K562 (cell line): ENCODE results near the gene RBFOX2. TPM values are rescaled to one million over a fixed set of nuclear protein-coding genes. Genes with fewer than 3 reads are reported as not detected.

Source experiments
- FIP1L1 ChIP-seq: fragments of 200-400 bp; formaldehyde crosslinking; IDR thresholded peaks from 2 replicates; pipeline ENCODE4 v1.6.1; 2018; ENCODE audit warnings: mild to moderate bottlenecking, low read depth, low read length; ENCODE audit not compliant: poor library complexity, severe bottlenecking
- MTA3 ChIP-seq: fragments of 450-650 bp; formaldehyde crosslinking; IDR thresholded peaks from 2 replicates; pipeline ENCODE4 v1.6.1; 2017; ENCODE audit warnings: mild to moderate bottlenecking, borderline replicate concordance
- MXD1 ChIP-seq: fragments of 250-450 bp; sonication (Bioruptor Pico); IDR thresholded peaks from 2 replicates; pipeline ENCODE4 v1.8.0; 2021; ENCODE audit warnings: borderline replicate concordance, mild to moderate bottlenecking, moderate library complexity; ENCODE audit not compliant: poor library complexity, severe bottlenecking
- NCOR1 ChIP-seq: fragments of 450-650 bp; IDR thresholded peaks from 2 replicates; pipeline ENCODE4 v1.6.1; 2016; ENCODE audit warnings: mild to moderate bottlenecking, moderate library complexity
- POU5F1 ChIP-seq: fragments of 150-350 bp; IDR thresholded peaks from 2 replicates; pipeline ENCODE4 v1.6.1; 2014; ENCODE audit warnings: borderline replicate concordance, low read length, low read depth, mild to moderate bottlenecking; ENCODE audit not compliant: partially characterized antibody
- PRDM10 ChIP-seq: fragments of 450-650 bp; IDR thresholded peaks from 2 replicates; pipeline ENCODE4 v1.6.1; 2018; ENCODE audit not compliant: partially characterized antibody
- PURB ChIP-seq: sonication (generic); formaldehyde crosslinking; IDR thresholded peaks from 2 replicates; pipeline ENCODE4 v1.9.0; 2021; ENCODE audit warnings: low read depth, mild to moderate bottlenecking, missing genetic modification reagents
- SIX5 ChIP-seq, 2 experiments: IDR thresholded peaks; 2 replicates each; pipeline ENCODE4 v1.6.1; 2011; ENCODE audit warnings: low read length in 2 of 2, borderline replicate concordance in 1 of 2, low read depth in 1 of 2, mild to moderate bottlenecking in 1 of 2, moderate library complexity in 1 of 2; ENCODE audit not compliant: insufficient read depth in 1 of 2
- SMARCA5 ChIP-seq: fragments of 450-650 bp; IDR thresholded peaks from 2 replicates; pipeline ENCODE4 v1.6.1; 2016
- SREBF2 ChIP-seq: sonication (generic); formaldehyde crosslinking; IDR thresholded peaks from 2 replicates; pipeline ENCODE4 v1.4.0; 2020; ENCODE audit warnings: mild to moderate bottlenecking, missing genetic modification reagents
- ZNF253 ChIP-seq: fragments of 250-450 bp; sonication (Bioruptor Pico); conservative IDR thresholded peaks from 2 replicates; pipeline ENCODE4 v1.6.1; 2021; ENCODE audit warnings: mild to moderate bottlenecking
- ZNF324 ChIP-seq: fragments of 250-450 bp; sonication (Bioruptor Pico); IDR thresholded peaks from 2 replicates; pipeline ENCODE4 v1.4.0; 2020; ENCODE audit warnings: mild to moderate bottlenecking
- polyA plus RNA-seq, 8 experiments: library from polyadenylated mRNA; depleted of rRNA in 4 of 8; stranded (reverse) in 5 of 8; unstranded in 3 of 8; fragments of >200 nt; fragmentation: Nextera tagmentation in 2 of 8; fragmentation: Illumina TruSeq in 1 of 8; extraction: Ambion mirVana in 2 of 8; extraction: Trizol in 1 of 8; gene quantifications; 2 replicates each; pipeline versions ENCODE4 v1.2.1 to v1.2.3, GENCODE V29; 2011 to 2014; ENCODE audit warnings: inconsistent platforms in 1 of 8, missing spikeins in 1 of 8
- total RNA-seq, 7 experiments: library from RNA; depleted of rRNA in 6 of 7; stranded (reverse); fragments of >200 nt in 6 of 7; fragmentation: Illumina TruSeq in 2 of 7; extraction: Trizol in 2 of 7; gene quantifications; 2 replicates each; pipeline versions ENCODE4 v1.2.1 to v1.2.3, GENCODE V29; 2011 to 2021; ENCODE audit warnings: low replicate concordance in 1 of 7

RBFOX2 gene
- total and polyA plus RNA-seq, 9 of the 15 experiments (the other 6 are each of a cell fraction or from before 2014, with no cell fraction given): 5.8 to 24.8 (median 14.2) TPM

GRCh38 chr22:35733036-35733435 is 295.6 kb downstream of the RBFOX2 start (continued):
- TF ChIP-seq PRDM10: no peak
- no peak for TF ChIP-seq FIP1L1
- no peak for TF ChIP-seq SREBF2 (CRISPR knock-in tag)
- no peak for TF ChIP-seq ZNF324
- TF ChIP-seq NCOR1: no peak
- no peak for TF ChIP-seq PURB (CRISPR knock-in tag)
- TF ChIP-seq ZNF253 (CRISPR knock-in tag): no peak
- TF ChIP-seq MTA3: no peak
- no peak for TF ChIP-seq SMARCA5
- no peak for TF ChIP-seq POU5F1
- TF ChIP-seq MXD1 (CRISPR knock-in tag): no peak
- no peak for TF ChIP-seq SIX5 (IDR thresholded peaks at IDR 0.05; ENCODE audit: borderline replicate concordance in 1 of 2, insufficient read depth in 1 of 2, low read depth in 1 of 2, low read length in 2 of 2)
